GM12891 (cell line): ENCODE measurements around the gene HOXB1.

Experiments used
- PAX5 ChIP-seq: IDR thresholded peaks from 2 replicates; pipeline ENCODE4 v1.6.1; 2011; ENCODE audit warnings: low read length, moderate library complexity, mild to moderate bottlenecking; ENCODE audit not compliant: insufficient read depth, severe bottlenecking
- POLR2A ChIP-seq: IDR thresholded peaks from 2 replicates; pipeline ENCODE4 v1.6.1; 2011; ENCODE audit warnings: low read depth, low read length, control low read depth
- POLR2AphosphoS5 ChIP-seq: IDR thresholded peaks from 2 replicates; pipeline ENCODE4 v1.6.1; 2011; ENCODE audit warnings: low read depth, low read length, control low read depth
- SPI1 ChIP-seq: IDR thresholded peaks from 2 replicates; pipeline ENCODE4 v1.6.1; 2011; ENCODE audit warnings: low read depth, low read length, control low read depth
- TAF1 ChIP-seq: IDR thresholded peaks from 2 replicates; pipeline ENCODE4 v1.6.1; 2011; ENCODE audit warnings: low read depth, low read length, control low read depth

- TF ChIP-seq POLR2AphosphoS5: no peak
- TF ChIP-seq POLR2A: no peak
- no peak for TF ChIP-seq PAX5
- no peak; the same call in 1 of the 2 replicates for TF ChIP-seq TAF1
- no peak for TF ChIP-seq SPI1
Observed at GRCh38 chr17:48543854-48544348, 13.1 kb upstream of the HOXB1 start.
